LoVo (cell line): ENCODE measurements around the gene SNED1.

Source experiments
- DNase-seq: peaks from one replicate; pipeline ENCODE4 v3.0.0-alpha.2; 2016; ENCODE audit warnings: low spot score

The SNED1 gene

GRCh38 chr2:241132538-241133435 lies 134.4 kb downstream of the SNED1 start:
- DNase-seq: no peak

GRCh38 chr2:241133436-241133820 lies 135.0 kb downstream of the SNED1 start:
- DNase-seq: no peak

GRCh38 chr2:241134711-241135110 lies 136.3 kb downstream of the SNED1 start:
- no peak for DNase-seq

- no peak for DNase-seq
Measured at GRCh38 chr2:241135737-241136136, 137.3 kb downstream of the SNED1 start.

- DNase-seq: no peak
Measured at GRCh38 chr2:241136191-241136590, 137.8 kb downstream of the SNED1 start.

GRCh38 chr2:241136661-241137260 lies 138.3 kb downstream of the SNED1 start:
- DNase-seq: no peak

- DNase-seq: no peak
Measured at GRCh38 chr2:241137276-241138190, 139.1 kb downstream of the SNED1 start.

- no peak for DNase-seq
Measured at GRCh38 chr2:241138471-241138870, 140.1 kb downstream of the SNED1 start.

GRCh38 chr2:241139531-241140444 lies 141.4 kb downstream of the SNED1 start:
- DNase-seq: no peak

GRCh38 chr2:241140445-241140840 lies 142.0 kb downstream of the SNED1 start:
- no peak for DNase-seq

GRCh38 chr2:241141214-241141770 lies 142.9 kb downstream of the SNED1 start:
- DNase-seq: no peak

- DNase-seq: no peak
Measured at GRCh38 chr2:241142063-241142462, 143.6 kb downstream of the SNED1 start.

- no peak for DNase-seq
Measured at GRCh38 chr2:241142593-241142992, 144.2 kb downstream of the SNED1 start.
